ENCODE data around the gene NCAPG. TPM values are rescaled to one million over a fixed set of nuclear protein-coding genes. Genes with fewer than 3 reads are reported as not detected.

NCAPG gene
- total RNA-seq, 1 donor from 2014 or later = 46.0 TPM

Other genes with a start within 250 kb of the NCAPG start
- gene LAP3, start 233.8 kb upstream of the NCAPG start, total RNA-seq (ENCODE audit: low replicate concordance) = 41.2 and 48.9 TPM in 2 replicates
- 79.3 and 92.5 TPM in 2 replicates for gene MED28, start 196.3 kb upstream of the NCAPG start, total RNA-seq (ENCODE audit: low replicate concordance)
- gene FAM184B, start 29.4 kb upstream of the NCAPG start, total RNA-seq (ENCODE audit: low replicate concordance) = 0.12 TPM in 2 replicates
- gene DCAF16, start 222 bp upstream of the NCAPG start, total RNA-seq (ENCODE audit: low replicate concordance) = 58.2 and 63.7 TPM in 2 replicates
- 16.1 and 20.8 TPM in 2 replicates for gene LCORL, start 210.8 kb downstream of the NCAPG start, total RNA-seq (ENCODE audit: low replicate concordance)